Measurements from ENCODE around the gene SLC28A1. TPM values are rescaled to one million over a fixed set of nuclear protein-coding genes. Genes with fewer than 3 reads are reported as not detected.

The SLC28A1 gene
- total RNA-seq, 1 experiment from 2014 or later = not detected

- TF ChIP-seq, protein P1, sequence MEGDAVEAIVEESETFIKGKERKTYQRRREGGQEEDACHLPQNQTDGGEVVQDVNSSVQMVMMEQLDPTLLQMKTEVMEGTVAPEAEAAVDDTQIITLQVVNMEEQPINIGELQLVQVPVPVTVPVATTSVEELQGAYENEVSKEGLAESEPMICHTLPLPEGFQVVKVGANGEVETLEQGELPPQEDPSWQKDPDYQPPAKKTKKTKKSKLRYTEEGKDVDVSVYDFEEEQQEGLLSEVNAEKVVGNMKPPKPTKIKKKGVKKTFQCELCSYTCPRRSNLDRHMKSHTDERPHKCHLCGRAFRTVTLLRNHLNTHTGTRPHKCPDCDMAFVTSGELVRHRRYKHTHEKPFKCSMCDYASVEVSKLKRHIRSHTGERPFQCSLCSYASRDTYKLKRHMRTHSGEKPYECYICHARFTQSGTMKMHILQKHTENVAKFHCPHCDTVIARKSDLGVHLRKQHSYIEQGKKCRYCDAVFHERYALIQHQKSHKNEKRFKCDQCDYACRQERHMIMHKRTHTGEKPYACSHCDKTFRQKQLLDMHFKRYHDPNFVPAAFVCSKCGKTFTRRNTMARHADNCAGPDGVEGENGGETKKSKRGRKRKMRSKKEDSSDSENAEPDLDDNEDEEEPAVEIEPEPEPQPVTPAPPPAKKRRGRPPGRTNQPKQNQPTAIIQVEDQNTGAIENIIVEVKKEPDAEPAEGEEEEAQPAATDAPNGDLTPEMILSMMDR (IDR thresholded peaks at IDR 0.05 in 2 of 3, conservative IDR thresholded peaks at IDR 0.05 in 1 of 3; ENCODE audit: borderline replicate concordance in 1 of 3, insufficient read depth in 1 of 3, low read depth in 2 of 3, low read length in 2 of 3) = no peak
- TF ChIP-seq EZH2 (IDR thresholded peaks at IDR 0.05) = no peak
- TF ChIP-seq ELF1 (IDR thresholded peaks at IDR 0.05; ENCODE audit: borderline replicate concordance, low read depth) = no peak
- no peak for TF ChIP-seq POLR2A (IDR thresholded peaks at IDR 0.05; ENCODE audit: borderline replicate concordance, extremely low read depth, insufficient read depth, insufficient read length)
These were observed 26.6 kb downstream of the SLC28A1 start (continued) for GRCh38 chr15:84910928-84911623.

- TSS peak; percentile 90 for BruUV-seq (replicated peaks)
- H3K36me3 ChIP-seq (ENCODE audit: control insufficient read depth in 1 of 2, insufficient read depth in 2 of 2, low read length in 2 of 2) = no peaks in the 10 kb centered on the region
- peak overlapping the region; percentile 2 for H2AFZ ChIP-seq (ENCODE audit: low read depth, low read length, poor library complexity, severe bottlenecking)
- intact Hi-C loops (cut with micrococcal nuclease) = no loop called here
- POLR2A ChIA-PET = interaction anchor here (0.6 to 1.5 kb wide), 4 partner anchors 12 to 179 kb away, joined by 3 to 4 read pairs (median 3); no protein-coding TSS in a partner anchor
- H3K4me2 ChIP-seq (ENCODE audit: low read length) = peak overlapping the region; percentile 58
- H3K27ac ChIP-seq (ENCODE audit: low read depth, low read length) = peak overlapping the region; percentile 68
- H3K4me3 ChIP-seq (replicated peaks in 1 of 2; ENCODE audit: low read depth in 1 of 2, low read length in 2 of 2) = peak overlapping the region in 1 of 2 experiments; percentile 12; a peak in 2 of 4 replicates
- no peaks in the 10 kb centered on the region for H3K9me2 ChIP-seq (ENCODE audit: insufficient read depth)
- CTCF ChIA-PET = interaction anchor here (1.2 to 1.4 kb wide), 2 partner anchors 9 to 34 kb away, joined by 3 read pairs; no protein-coding TSS in a partner anchor
- H3K79me2 ChIP-seq (ENCODE audit: insufficient read depth, low read length) = no peaks in the 10 kb centered on the region
- peaks cover 41 to 44% of the 10 kb centered on the region in 2 experiments for H3K4me1 ChIP-seq (ENCODE audit: control insufficient read depth in 1 of 2, insufficient read depth in 2 of 2, low read length in 2 of 2)
- DNase-seq (ENCODE audit: low read depth, low spot score) = peak; percentile 71
- H4K20me1 ChIP-seq (ENCODE audit: insufficient read depth) = no peaks in the 10 kb centered on the region
- H3K9ac ChIP-seq (ENCODE audit: low read length) = peak overlapping the region; percentile 41
- no peaks in the 10 kb centered on the region for H3K27me3 ChIP-seq (ENCODE audit: insufficient read depth, low read length)
- ATAC-seq = peak; percentile 43
- no peaks in the 10 kb centered on the region for H3K9me3 ChIP-seq (ENCODE audit: control insufficient read depth in 1 of 2, insufficient read depth in 1 of 2, low read depth in 1 of 2, low read length in 2 of 2)
- RAD21 ChIA-PET (ENCODE audit: low non-redundant PET in 1 of 2, low total read pairs in 2 of 2, uncharacterized antibody in 2 of 2, unreplicated experiment in 2 of 2) = interaction anchor here in 1 of 2 experiments (0.8 kb wide), 1 partner anchor 34 kb away, joined by 4 read pairs; no protein-coding TSS in a partner anchor
- no peak for TF ChIP-seq ELF1 (IDR thresholded peaks at IDR 0.05; ENCODE audit: borderline replicate concordance, low read depth)
- TF ChIP-seq POLR2AphosphoS5 (IDR thresholded peaks at IDR 0.05; ENCODE audit: low read depth, low read length) = peak; percentile 59
These were observed 27.6 kb downstream of the SLC28A1 start for GRCh38 chr15:84911879-84912660.
